CD4-positive, alpha-beta T cell treated with Interleukin-12 subunit alpha and Interleukin-12 subunit beta, for 1 hour (primary cell): ENCODE measurements around the gene MAN1C1.

Source experiments
- DNase-seq: peaks from one replicate; pipeline ENCODE4 v3.0.0-alpha.2; 2020

Gene MAN1C1

GRCh38 chr1:25700144-25700523, 83.5 kb downstream of the MAN1C1 start:
- no peak for DNase-seq

GRCh38 chr1:25700626-25701025, 84.0 kb downstream of the MAN1C1 start:
- DNase-seq, result no peak

DNA sequence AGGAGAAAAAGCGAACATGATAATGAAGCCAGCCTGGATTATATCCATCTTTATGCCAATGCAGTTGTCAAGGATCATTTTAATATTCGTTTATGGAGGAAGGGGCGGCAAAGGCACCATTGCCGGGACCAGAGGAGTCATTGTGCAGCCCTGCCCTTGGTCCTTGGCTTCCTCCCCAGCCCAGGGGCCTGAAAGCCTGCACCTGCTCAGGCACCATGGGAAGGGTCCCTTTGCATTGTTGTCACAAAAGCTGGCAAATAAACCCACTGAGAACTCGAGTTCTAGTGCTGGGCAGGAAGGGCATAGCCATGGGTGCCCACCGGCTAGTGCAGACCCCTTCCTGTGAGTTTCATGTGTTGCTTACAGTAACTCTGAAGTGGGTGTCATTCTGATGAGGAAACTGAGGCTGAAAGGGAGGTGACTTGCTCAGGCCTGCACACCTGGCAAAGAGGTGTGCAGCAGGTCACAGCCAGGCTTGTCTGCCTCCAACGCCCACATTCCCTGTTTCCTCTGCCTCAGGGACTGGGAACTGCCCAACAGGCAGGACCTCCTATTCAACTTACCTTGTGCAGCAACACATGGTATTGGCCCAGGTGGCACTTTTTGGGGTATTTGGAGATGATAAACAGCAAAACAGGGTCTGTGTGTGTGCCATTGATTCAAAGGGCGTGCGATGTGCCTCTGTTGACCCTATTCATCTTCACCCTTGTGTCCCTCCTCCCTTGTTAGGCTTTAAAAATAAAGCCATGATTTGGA, 84.6 kb downstream of the MAN1C1 start:
- no peak for DNase-seq

- DNase-seq, result no peak
Observed at GRCh38 chr1:25702101-25702775, 85.6 kb downstream of the MAN1C1 start.

GRCh38 chr1:25703041-25703440, 86.5 kb downstream of the MAN1C1 start:
- DNase-seq, result no peak

GRCh38 chr1:25703671-25704266, 87.2 kb downstream of the MAN1C1 start:
- DNase-seq, result no peak

DNA sequence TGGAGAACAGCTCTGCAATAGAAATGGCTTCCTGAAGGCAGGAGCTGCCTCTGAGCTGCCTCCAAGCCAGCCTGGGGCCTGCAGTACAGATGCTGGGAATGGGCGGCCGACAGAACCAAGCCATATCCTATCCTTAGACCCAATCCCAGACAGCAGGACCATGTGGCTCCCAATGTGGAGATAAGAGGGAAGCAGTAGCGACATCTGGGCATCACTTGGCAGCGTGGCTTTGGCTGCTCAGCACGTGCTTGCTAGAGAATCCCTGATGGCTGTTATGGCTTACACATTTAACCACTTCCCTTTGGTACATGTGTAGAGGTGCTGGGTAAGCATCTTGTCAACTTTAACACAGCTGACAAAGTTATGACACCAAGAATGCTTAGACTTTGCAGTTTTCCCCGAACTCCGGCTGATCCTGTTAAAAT, 87.7 kb downstream of the MAN1C1 start:
- DNase-seq, result peak; percentile 48

- DNase-seq, result no peak
Observed at GRCh38 chr1:25705699-25706098, 89.1 kb downstream of the MAN1C1 start.

DNA sequence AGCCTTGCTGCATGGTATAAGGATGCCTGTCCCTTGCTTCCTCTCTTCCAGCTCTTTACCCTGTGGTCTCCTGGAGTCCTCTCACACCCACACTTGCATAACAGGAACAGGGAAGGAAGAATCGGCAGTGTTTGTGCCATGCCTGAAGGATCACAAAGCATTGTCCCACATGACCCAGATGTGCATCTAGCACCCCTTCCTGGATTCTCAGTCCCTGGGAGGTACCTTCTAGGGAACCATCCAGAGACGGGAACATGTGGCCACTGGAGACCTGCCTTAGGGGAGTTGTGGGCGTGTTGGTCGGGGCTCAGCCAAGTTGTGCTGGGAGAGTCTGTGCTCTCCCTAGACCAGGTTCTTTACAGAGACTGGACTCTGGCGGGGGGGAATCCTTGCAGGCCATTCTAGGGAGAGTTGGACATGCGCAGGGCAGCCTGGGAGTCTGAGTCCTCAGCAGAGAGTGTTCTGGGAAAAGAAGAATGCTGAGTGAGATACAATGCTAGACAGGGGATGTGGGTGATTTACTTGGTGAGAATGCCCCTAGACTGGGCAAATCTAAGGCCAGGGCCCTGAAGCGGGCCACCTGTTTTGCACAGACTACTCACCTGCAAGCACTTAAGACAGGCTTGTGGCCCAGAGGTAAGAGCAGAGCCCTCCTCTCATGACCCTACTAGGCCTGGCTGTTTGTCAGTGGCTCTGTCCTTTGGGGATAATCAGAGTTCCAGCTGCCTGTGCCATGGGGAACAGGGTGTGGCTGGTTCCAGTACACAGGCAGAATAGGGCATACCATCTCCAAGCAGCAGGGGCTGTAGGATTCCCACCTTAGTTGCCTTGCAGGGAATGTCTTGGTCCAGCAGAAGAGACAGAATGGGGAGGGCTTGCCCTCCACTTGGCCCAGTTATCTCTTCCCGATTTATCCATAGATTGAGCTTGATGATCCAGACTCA, 89.8 kb downstream of the MAN1C1 start:
- no peak for DNase-seq

DNA sequence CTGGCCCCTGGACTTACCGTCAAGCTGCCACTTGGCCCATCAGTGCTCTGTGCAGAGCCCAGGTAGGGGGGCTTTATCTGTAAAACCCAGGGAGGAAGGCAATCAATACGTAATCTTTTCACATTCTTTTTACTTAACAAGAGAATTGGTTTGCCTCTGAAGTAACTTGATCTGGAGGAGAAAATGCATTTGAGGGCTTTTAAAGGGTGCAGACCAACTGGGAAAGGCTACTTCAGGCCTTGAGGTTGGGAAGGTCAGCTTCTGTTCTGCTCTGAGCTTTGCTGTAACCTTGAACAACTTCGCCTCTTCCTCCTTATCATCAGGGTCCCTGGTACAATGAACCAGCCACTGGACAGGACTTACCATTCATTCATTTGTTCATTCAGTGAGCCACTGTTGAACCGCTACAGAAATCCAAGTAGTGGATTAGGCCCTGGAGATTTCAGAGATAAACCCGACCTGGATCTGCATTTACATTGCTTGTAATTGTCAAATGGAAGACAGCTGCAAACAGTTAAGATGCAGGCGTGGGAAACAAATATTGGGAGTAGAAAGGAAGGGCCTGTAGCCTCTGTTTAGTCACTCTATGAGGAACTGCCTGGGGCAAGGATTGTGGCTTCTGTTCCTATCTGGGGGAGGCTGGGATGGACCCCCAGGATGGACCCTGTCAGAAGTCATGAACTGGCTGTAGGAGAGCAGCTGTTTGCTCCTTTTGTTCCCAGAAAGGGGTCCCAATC, 90.9 kb downstream of the MAN1C1 start:
- DNase-seq, result no peak

DNA sequence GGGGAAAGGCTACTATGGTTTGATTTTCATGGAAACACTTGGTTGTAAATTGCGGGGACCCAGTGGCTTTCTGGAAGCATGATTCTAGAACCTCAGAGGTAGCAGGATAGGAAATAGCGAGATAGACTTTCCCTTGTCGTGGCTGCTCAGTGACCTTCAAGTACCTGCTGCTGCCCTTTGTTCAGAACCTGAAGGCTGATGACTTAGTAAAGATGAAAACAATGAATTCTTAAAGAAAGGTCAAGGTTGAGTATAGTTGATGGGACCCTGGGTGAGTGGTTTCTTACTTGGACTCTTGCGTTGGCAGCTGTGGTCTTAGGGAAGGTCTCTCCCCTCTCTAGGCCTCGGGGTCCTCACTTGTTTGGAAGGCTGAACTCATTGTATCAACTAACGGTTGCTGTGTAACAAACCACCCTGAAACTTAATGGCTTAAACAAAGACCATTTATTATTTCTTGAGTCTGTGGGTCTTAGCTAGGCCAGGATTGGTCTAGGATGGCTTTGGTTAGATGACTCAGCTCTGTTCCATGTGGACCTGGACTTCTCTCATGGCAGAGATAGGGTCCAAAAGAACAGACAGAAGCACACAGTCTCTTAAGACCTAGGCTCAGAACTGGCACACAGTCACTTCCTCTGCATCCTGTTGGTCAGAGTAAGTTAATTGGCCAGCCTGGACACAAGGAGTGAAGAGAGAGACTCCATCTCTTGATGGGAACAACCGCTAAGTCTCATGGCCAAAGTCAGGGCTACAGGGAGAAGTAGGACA, 94.2 kb downstream of the MAN1C1 start:
- no peak for DNase-seq

DNA sequence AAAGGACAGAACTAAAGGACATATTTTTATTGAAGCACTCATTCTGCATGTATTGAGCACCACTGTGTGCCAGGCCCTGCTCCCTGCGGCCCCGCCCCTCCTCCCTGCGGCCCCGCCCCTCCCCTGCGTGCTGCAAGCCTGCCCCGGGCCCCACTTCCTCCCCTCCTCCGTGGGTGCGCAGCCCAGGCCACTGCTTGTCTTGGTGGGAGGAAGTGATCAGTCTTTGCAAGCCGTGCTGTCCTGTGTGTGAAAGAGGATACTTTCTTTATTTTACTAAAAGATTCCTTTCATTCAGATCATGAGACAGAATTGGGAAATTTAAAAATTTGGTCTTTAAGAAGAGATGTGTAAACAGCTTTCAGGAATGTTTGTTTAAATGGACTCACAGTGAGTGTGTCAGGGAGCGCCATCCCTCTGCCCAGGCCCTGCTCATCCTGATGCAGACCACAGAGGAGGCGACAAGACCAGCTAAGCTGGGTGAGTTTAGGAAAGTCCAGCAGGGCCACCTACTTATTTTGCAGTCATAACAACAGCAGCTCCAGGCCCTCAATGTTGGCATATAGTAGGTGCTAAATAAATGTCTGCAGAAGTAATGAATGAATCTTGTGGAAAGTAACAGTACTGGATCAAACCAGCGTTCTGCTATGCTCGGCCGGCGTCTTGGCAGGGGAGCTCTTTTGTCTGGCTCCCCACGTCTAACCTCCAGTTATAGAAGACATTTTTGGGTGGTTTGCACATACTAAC, 95.1 kb downstream of the MAN1C1 start:
- DNase-seq, result peak; percentile 55

GRCh38 chr1:25712299-25712970, 95.8 kb downstream of the MAN1C1 start:
- no peak for DNase-seq

GRCh38 chr1:25713961-25714360, 97.4 kb downstream of the MAN1C1 start:
- no peak for DNase-seq

DNA sequence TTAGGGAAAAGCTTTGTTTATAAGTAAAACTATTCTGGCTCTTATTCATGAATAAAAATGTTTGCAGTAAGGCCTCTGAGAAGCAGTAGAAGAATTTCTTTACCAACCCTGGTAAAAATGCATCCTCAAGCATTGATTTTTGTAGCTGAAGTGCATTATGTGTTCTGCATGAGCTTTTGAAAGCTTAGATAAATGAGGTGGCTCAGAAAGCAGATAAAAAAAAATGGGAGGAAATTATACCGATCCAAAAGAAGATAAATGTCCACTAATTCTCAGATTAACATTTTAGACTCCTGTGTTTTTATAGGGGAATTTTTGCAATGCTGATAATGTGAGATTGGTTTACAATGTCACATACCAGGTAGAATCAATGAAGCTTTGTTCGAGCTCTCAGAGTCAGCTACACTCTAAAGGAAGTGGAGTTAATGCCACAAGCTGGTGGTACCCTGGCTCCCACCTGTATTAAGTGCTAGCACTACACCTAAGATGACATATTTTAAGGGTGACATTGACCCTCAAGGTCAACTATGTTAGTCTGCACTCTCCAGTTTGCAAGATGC, 97.9 kb downstream of the MAN1C1 start:
- DNase-seq, result no peak

DNA sequence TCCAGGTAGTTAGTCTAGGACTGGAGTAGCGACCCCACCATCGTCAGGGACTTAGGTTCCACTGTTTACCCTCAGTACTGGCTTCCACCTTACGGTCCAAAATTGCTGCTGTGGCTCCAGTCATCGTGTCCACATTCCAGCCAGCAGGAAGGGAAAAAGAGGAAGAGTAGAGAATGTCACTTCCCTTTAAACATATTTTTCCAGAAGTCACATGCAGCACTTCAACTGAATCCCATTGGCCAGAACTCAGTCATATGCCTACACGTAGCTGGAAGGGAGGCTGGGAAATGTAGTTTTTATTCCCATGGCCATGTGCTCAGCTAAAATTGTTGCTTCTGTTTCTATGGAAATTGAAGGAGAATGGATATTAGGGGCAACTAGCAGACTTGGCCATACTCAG, 99.3 kb downstream of the MAN1C1 start:
- DNase-seq, result no peak

- no peak for DNase-seq
Observed at GRCh38 chr1:25716320-25716719, 99.7 kb downstream of the MAN1C1 start.

- no peak for DNase-seq
Observed at GRCh38 chr1:25718732-25719131, 102.1 kb downstream of the MAN1C1 start.

DNA sequence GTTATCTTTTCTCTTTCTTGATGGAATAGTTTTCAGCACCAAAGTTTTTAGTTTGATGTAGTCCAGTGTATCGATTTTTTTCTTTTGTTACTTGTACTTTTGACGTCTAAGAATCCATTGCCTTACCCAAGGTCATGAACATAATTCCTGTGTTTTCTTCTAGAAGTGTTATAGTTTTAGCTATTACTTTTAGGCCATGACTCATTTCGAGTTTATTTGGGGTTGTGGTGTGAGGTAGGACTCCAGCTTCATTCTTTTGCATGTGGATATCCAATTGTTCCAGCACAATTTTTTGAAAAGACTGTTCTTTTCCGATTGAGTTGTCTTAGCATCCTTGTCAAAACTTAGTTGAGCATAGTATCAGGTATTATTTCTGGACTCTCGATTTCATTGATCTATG, 104.0 kb downstream of the MAN1C1 start:
- no peak for DNase-seq
